Subcutaneous abdominal adipose tissue (tissue), 5 donors: ENCODE measurements around the gene MRPL44.

Experiments used
- H3K27ac ChIP-seq: one replicate; pipeline ENCODE4 v1.7.0; 2013; ENCODE audit warnings: low read depth, mild to moderate bottlenecking, inconsistent platforms, low read length, moderate library complexity
- H3K27me3 ChIP-seq, 5 donors: one replicate each; pipeline ENCODE4 v1.7.0; 2013; ENCODE audit warnings: low read length in 5 of 5, inconsistent platforms in 1 of 5; ENCODE audit not compliant: control insufficient read depth in 5 of 5, insufficient read depth in 4 of 5
- H3K36me3 ChIP-seq, 5 donors: one replicate each; pipeline ENCODE4 v1.7.0; 2013; ENCODE audit warnings: low read length in 5 of 5; ENCODE audit not compliant: control insufficient read depth in 5 of 5, insufficient read depth in 5 of 5
- H3K4me1 ChIP-seq, 5 donors: one replicate each; pipeline ENCODE4 v1.7.0; 2013; ENCODE audit warnings: low read length in 5 of 5, mild to moderate bottlenecking in 3 of 5, moderate library complexity in 1 of 5; ENCODE audit not compliant: control insufficient read depth in 5 of 5, insufficient read depth in 5 of 5
- H3K4me3 ChIP-seq, 5 donors: one replicate each; pipeline ENCODE4 v1.7.0; 2013; ENCODE audit warnings: low read length in 5 of 5, low read depth in 1 of 5
- H3K9ac ChIP-seq, 5 donors: one replicate each; pipeline ENCODE4 v1.7.0; 2013; ENCODE audit warnings: low read length in 5 of 5, mild to moderate bottlenecking in 4 of 5, moderate library complexity in 3 of 5
- H3K9me3 ChIP-seq, 5 donors: one replicate each; pipeline ENCODE4 v1.7.0; 2013; ENCODE audit warnings: low read length in 5 of 5; ENCODE audit not compliant: control insufficient read depth in 5 of 5
- donor health status: healthy.
- donor health status: healthy.
- donor health status: healthy.
- donor health status: healthy.
- donor health status: healthy.

Gene MRPL44

DNA sequence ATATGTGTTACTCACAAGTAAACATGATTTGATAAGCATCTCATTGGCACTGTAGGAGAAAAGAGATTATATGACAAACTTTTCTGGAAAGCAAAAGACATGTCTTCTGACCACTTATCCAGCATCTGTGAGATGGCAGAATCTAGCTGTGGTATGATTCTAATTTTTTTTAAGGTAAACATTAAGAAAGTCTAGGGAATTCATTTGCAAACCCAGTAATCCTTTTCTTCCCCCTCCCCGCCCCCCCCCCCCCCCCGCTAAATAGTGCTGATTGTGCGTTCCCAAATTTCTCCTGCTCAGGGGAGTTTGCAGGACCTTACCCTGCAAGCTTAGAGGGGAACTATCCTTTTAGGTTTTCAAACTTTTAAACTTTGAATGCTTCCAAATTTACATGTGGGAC, 12.1 kb downstream of the MRPL44 start:
- no peaks in the 10 kb centered on the region for H3K27me3 ChIP-seq
- H3K4me3 ChIP-seq, result no peak overlapping the region
- H3K9ac ChIP-seq, result no peak overlapping the region
- H3K27ac ChIP-seq, result no peak overlapping the region
- H3K36me3 ChIP-seq, result peaks cover 5 to 40% (median 12%) of the 10 kb centered on the region in 5 donors
- H3K9me3 ChIP-seq, result no peaks in the 10 kb centered on the region
- peaks cover 0 to 3% (median 3%) of the 10 kb centered on the region in 5 donors for H3K4me1 ChIP-seq

DNA sequence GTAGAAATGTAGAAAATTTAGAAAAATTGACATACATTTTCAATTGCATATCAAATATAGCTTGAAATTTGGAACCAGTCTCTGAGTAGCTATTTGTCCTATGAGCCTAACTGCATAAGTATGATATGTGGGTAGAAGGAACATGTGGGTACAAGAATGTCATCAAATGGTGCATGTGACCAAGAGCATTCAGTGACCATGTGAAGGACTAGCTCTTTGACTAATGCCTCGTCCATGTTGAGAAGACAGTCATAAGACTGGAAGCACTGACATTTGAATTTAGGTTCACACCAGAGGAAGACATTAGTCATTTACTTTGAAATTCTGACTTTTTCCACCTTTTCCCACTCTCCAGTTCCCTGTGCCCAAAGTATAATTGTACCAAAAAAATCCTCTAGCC, 12.6 kb downstream of the MRPL44 start:
- H3K4me3 ChIP-seq, result no peak overlapping the region
- H3K27me3 ChIP-seq, result no peaks in the 10 kb centered on the region
- H3K36me3 ChIP-seq, result peaks cover 5 to 35% (median 12%) of the 10 kb centered on the region in 5 donors
- peaks cover 0 to 3% (median 3%) of the 10 kb centered on the region in 5 donors for H3K4me1 ChIP-seq
- H3K27ac ChIP-seq, result no peak overlapping the region
- H3K9ac ChIP-seq, result no peak overlapping the region
- H3K9me3 ChIP-seq, result no peaks in the 10 kb centered on the region

DNA sequence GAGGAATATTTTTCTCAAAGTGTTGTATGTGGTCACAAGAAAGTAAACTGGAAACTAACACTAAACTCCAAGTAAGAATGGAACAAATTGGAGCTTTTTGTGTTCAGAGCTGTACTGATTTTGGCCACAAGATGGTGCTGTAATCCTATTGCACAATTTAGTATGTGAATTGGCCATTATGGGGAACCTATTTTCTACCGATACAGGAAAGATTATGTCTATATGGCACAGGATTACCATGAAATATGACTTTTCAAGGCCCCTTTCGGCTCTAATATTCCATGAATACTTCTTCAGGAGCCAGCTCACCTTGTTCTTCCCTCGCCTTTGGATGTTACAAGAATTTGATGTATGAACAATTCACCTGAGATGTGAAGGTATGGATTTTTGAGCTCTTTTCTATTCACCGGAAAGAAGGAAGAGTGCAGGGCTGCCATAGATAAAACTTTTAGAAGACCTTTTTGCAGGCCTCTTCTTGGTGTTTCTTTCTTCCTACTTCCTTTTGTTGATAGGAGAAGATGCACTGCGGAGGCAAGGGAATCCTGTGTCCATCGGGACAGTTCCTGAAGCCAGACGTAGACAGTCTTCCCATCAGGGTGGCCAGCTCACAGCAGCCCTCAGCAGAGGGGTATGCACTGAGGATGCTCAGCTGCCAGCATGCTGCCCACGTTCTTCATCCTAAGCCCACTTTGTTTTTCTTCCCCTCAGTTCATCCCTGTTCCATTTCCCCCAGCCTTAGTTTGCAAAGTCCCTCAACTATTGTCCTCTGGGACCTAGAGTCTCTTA, 13.3 kb downstream of the MRPL44 start:
- Histone ChIP-seq H3K27me3 (no peaks in the 10 kb centered on the region), H3K9ac (no peak overlapping the region), H3K4me1 (peaks cover 0 to 3% (median 3%) of the 10 kb centered on the region in 5 donors), H3K27ac (no peak overlapping the region), H3K4me3 (no peak overlapping the region), H3K9me3 (no peaks in the 10 kb centered on the region), H3K36me3 (peaks cover 5 to 31% (median 12%) of the 10 kb centered on the region in 5 donors)

DNA sequence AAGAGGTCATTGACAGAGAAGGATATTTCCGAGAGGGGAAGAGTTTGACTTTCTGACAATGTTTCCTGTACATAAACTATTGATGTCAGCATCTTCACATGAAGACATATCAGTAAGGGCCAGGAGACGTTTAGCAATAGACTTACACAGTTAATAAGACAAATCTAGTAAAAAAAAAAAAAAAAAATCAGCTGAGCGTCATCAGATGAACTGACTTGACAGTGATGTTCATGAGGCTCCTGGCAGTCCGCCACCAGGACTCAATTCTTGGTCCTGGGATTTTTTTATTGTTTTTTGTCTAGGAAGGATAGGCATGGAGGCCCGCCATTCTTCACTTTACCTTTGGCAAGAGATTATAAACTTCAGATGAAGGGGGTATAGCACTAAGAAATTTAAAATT, 14.5 kb downstream of the MRPL44 start:
- peaks cover 0 to 3% (median 3%) of the 10 kb centered on the region in 5 donors for H3K4me1 ChIP-seq
- no peaks in the 10 kb centered on the region for H3K27me3 ChIP-seq
- H3K9ac ChIP-seq, result no peak overlapping the region
- H3K4me3 ChIP-seq, result no peak overlapping the region
- H3K9me3 ChIP-seq, result no peaks in the 10 kb centered on the region
- H3K36me3 ChIP-seq, result peaks cover 4 to 23% (median 9%) of the 10 kb centered on the region in 5 donors
- no peak overlapping the region for H3K27ac ChIP-seq

DNA sequence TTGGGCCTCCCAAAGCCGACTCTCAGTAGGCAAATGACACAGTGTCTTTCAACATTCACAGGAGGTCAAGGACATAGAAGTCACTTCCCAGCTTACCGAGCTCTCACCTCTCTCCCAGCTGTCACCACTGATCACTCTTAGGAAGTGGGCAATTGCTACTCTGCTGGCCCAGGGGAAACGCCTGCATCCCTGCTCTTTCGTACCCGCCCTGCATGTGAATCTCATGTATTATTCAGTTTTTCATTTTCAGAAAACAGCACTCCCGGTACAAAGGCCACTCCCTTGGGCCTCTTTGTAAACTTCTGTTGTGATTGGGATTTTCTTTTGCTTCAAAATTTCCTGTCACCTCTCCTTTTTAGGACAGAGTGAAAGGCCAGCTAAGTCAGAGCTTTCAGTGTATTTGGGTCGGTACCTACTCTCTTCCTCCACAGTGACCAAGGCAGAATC, 15.4 kb downstream of the MRPL44 start:
- Histone ChIP-seq H3K36me3 (peaks cover 0 to 13% (median 2%) of the 10 kb centered on the region in 5 donors), H3K27ac (no peak overlapping the region), H3K4me1 (peaks cover 0 to 3% (median 3%) of the 10 kb centered on the region in 5 donors), H3K9ac (no peak overlapping the region), H3K4me3 (no peak overlapping the region), H3K9me3 (no peaks in the 10 kb centered on the region), H3K27me3 (no peaks in the 10 kb centered on the region)

DNA sequence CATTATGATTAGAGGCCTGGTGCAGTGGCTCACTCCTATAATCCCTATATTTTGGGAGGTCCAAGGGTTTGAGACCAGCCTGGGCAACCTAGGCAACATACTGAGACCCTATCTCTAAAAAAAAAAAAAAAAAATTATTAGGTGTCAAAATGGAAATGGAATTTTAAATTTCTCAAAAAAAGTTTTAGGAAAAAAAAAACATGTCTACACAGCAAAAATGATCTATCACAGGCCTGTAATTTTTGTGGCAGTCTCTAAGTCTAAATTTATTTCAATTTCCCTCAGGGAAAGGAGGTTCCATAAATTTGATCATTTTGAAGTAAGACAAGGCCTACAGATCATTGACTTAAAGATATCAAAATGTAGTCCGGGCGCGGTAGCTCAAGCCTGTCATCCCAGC, 16.3 kb downstream of the MRPL44 start:
- Histone ChIP-seq H3K4me1 (peaks cover 0 to 3% (median 3%) of the 10 kb centered on the region in 5 donors), H3K9me3 (no peaks in the 10 kb centered on the region), H3K4me3 (no peak overlapping the region), H3K27me3 (no peaks in the 10 kb centered on the region), H3K9ac (no peak overlapping the region), H3K36me3 (peaks cover 0 to 4% (median 0%) of the 10 kb centered on the region in 5 donors), H3K27ac (no peak overlapping the region)

DNA sequence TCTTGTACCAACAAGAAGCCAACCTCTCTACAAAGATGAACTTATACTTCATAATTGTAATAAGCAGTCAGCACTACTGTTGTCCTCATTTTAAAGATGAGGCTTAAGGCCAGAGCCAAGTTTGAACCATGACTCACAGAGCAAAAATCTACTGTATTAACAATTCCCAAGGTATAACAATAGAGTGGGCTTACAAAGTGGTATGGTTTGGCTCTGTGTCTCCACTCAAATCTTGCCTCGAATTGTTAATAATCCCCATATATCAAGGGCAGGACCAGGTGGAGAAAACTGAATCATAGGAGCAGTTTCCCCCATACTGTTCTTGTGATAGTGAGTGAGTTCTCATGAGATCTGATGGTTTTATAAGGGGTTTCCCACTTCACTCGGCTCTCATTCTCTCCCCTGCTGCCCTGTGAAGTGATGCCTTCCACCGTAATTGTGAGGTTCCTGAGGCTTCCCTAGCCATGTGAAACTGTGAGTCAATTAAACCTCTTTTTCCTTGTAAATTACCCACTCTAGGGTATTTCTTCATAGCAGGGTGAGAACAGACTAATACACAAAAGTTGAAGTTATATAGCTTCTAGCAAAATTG, 19.5 kb downstream of the MRPL44 start:
- Histone ChIP-seq H3K4me3 (no peak overlapping the region), H3K4me1 (no peaks in the 10 kb centered on the region), H3K9ac (no peak overlapping the region), H3K36me3 (peaks cover 0 to 4% (median 0%) of the 10 kb centered on the region in 5 donors), H3K27ac (no peak overlapping the region), H3K9me3 (no peaks in the 10 kb centered on the region), H3K27me3 (no peaks in the 10 kb centered on the region)

DNA sequence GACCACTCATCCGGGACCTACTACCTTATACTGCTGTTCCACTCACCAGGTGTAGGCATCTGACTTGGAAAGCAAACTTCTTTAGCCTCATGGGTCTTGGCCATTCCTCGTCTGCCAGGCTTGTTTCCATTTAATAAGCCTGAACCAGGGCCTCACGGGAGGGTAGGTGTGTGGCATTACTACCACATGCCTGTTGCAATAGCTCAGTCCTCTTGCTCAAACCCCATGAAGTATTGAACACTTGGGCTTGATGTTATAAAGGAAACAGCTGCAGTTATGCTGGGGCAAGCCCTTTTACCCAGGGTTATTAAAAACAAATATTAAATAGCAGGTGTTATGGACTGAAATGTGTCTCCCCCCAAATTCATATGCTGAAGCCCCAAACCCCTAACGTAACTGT, 21.2 kb downstream of the MRPL44 start:
- no peaks in the 10 kb centered on the region for H3K36me3 ChIP-seq
- H3K27ac ChIP-seq, result no peak overlapping the region

DNA sequence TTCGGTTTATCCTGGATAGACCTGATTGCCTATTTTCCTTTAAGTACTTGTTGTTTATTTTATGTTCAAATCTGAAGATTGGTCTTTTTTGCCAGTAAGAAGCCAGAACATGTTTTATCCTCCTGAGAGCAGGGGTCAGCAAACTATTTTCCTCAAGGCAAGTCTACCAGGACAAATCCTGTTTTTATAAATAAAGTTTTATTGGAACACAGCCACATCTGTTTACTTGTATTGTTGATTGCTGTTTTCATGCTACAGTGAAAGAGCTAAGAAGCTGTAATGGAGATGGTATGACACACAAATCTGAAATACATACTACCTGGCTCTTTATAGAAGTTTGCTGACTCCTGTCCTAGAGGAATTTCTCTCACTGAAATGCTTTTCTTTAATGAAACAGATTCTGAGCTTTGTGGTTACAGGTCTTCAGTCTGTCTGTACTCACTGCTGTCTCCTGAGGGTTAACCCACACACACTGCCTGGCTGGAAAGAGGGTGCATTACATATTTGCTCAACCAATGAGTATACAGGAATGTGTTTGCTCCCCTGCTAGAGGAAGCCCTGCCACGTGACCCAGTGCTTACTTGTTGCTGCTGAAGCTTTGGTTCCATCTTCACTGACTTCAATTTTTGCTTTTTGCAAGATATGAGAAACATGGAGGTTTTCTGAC, 22.6 kb downstream of the MRPL44 start:
- Histone ChIP-seq H3K9ac (no peak overlapping the region), H3K4me3 (no peak overlapping the region), H3K36me3 (no peaks in the 10 kb centered on the region), H3K27ac (no peak overlapping the region), H3K9me3 (no peaks in the 10 kb centered on the region), H3K27me3 (no peaks in the 10 kb centered on the region), H3K4me1 (no peaks in the 10 kb centered on the region)

More for the DNA sequence above, 21.2 kb downstream of the MRPL44 start:
- no peak overlapping the region for H3K9ac ChIP-seq
- H3K4me1 ChIP-seq, result no peaks in the 10 kb centered on the region
- no peak overlapping the region for H3K4me3 ChIP-seq
- no peaks in the 10 kb centered on the region for H3K27me3 ChIP-seq
- no peaks in the 10 kb centered on the region for H3K9me3 ChIP-seq

DNA sequence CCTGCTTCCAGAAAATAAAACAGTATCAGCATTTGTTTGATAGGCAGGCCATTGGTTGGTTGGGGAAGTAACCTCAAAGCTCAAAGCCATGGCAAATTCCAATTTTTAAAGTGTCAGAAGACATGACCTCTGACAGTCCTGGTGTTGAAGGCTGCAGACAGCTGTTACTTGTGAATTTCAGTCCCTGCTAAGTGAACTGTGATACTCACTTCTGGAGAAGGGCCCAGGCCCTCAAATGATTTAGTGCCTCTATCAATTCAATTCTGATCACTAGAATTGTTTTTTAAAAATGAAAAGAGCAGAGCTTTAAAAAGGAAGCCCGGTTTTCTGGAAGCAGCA, 23.1 kb downstream of the MRPL44 start:
- Histone ChIP-seq H3K9me3 (no peaks in the 10 kb centered on the region), H3K27me3 (peaks cover 0 to under 1% (median 0%) of the 10 kb centered on the region in 5 donors), H3K36me3 (no peaks in the 10 kb centered on the region), H3K27ac (no peak overlapping the region), H3K4me3 (no peak overlapping the region), H3K4me1 (no peaks in the 10 kb centered on the region), H3K9ac (no peak overlapping the region)
